Activated CD4-positive, alpha-beta memory T cell treated with anti-CD3 and anti-CD28 coated beads for 36 hours (primary cell): ENCODE measurements around the gene SGMS1. TPM values are rescaled to one million over a fixed set of nuclear protein-coding genes. Genes with fewer than 3 reads are reported as not detected.
"Not testable (repeated sequence)": the region's sequence is repeated elsewhere in the genome, so short reads cannot be mapped to it uniquely, and the experiment has no call there.

Experiments
- CTCF ChIA-PET: fragments of 350-600 bp; sonication (Branson Sonifier 250); formaldehyde crosslinking; loops from one replicate; lab custom pipeline; 2021; ENCODE audit warnings: antibody characterized with exemption, inconsistent platforms; lab: Charles Lee
- POLR2A ChIA-PET: fragments of 350-600 bp; sonication (Branson Sonifier 250); formaldehyde crosslinking; loops from one replicate; lab custom pipeline; 2021; ENCODE audit warnings: antibody characterized with exemption; lab: Charles Lee
- DNase-seq: peaks from one replicate; pipeline ENCODE4 v3.0.0-alpha.2; 2020
- H3K27ac Mint-ChIP-seq: one replicate; pipeline ENCODE4 v1.8.0; 2021; ENCODE audit warnings: mixed read lengths
- H3K27me3 Mint-ChIP-seq: one replicate; pipeline ENCODE4 v1.8.0; 2021; ENCODE audit warnings: mixed read lengths
- H3K36me3 Mint-ChIP-seq: one replicate; pipeline ENCODE4 v1.8.0; 2021; ENCODE audit warnings: mixed read lengths
- H3K4me1 Mint-ChIP-seq: one replicate; pipeline ENCODE4 v1.8.0; 2021; ENCODE audit warnings: low read depth, mixed read lengths
- H3K4me3 Mint-ChIP-seq: one replicate; pipeline ENCODE4 v1.8.0; 2021; ENCODE audit warnings: mild to moderate bottlenecking, mixed read lengths
- H3K9me3 Mint-ChIP-seq: one replicate; pipeline ENCODE4 v1.8.0; 2021; ENCODE audit warnings: mixed read lengths
- intact Hi-C: fragments of 100-400 bp; cut with micrococcal nuclease; formaldehyde crosslinking; loops from one replicate; pipeline ENCODE4 v1.15.1; 2023
- total RNA-seq, 2 experiments: library from RNA; stranded (reverse); gene quantifications; one replicate each; pipeline ENCODE4 v1.2.3, GENCODE V29; 2021

The SGMS1 gene
- total RNA-seq, 2 experiments from 2014 or later = 6.8 to 7.2 TPM

DNA sequence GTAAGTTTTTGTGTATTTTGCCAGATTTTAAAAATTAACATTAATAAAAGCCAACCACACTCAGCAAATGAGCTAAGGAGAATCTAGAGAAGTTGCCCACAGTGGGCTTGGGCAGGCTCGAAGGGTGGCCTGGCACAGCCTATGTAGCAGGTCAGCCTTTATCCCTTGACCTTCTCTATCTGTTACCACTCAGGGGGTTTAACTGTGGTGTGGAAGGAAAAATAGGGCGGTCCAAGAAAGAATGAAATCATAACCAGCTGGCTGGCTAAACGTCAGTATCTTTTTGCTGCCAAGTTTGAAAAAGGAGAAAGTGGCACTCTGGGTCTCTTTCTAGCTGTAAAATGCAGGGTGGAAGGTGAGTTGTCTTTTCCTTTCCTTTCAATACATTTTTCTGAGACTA is 242.1 kb downstream of the SGMS1 start:
- Mint-ChIP-seq H3K4me1 (peaks cover 3% of the 10 kb centered on the region), H3K27me3 (no peaks in the 10 kb centered on the region), H3K9me3 (no peaks in the 10 kb centered on the region), H3K36me3 (peaks cover 11% of the 10 kb centered on the region), H3K4me3 (no peak overlapping the region), H3K27ac (no peak overlapping the region)
- intact Hi-C loops = no loop called here
- ChIA-PET CTCF (no interaction called here), POLR2A (interaction anchor here (0.6 kb wide), 2 partner anchors 314 to 936 kb away, joined by 3 to 4 read pairs; no protein-coding TSS in a partner anchor)
- DNase-seq = no peak

DNA sequence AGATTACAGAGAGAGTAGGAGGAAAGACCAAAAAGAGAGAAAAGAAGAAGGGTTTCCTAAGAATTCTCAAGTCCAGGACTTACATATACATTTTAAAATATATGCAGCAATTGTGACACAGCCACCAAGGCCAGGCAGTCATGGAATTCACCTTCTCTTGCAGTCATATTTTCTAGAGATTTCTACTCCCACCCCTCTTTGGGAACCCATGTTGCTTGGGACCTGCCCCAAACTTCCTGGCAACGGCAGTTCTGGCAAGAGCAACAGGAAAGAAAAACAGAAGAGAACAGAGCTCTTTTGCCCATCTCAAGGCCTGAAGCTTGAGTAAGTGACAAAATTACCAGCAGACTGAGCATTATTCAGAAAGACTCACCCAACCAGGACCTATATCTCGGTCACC is 244.1 kb downstream of the SGMS1 start:
- no peak for DNase-seq
- H3K4me1 Mint-ChIP-seq = peaks cover 5% of the 10 kb centered on the region
- CTCF ChIA-PET = no interaction called here
- POLR2A ChIA-PET = no interaction called here
- no peaks in the 10 kb centered on the region for H3K9me3 Mint-ChIP-seq
- no peak overlapping the region for H3K4me3 Mint-ChIP-seq
- H3K27me3 Mint-ChIP-seq = no peaks in the 10 kb centered on the region
- H3K36me3 Mint-ChIP-seq = peaks cover 11% of the 10 kb centered on the region
- no peak overlapping the region for H3K27ac Mint-ChIP-seq
- intact Hi-C loops = no loop called here

DNA sequence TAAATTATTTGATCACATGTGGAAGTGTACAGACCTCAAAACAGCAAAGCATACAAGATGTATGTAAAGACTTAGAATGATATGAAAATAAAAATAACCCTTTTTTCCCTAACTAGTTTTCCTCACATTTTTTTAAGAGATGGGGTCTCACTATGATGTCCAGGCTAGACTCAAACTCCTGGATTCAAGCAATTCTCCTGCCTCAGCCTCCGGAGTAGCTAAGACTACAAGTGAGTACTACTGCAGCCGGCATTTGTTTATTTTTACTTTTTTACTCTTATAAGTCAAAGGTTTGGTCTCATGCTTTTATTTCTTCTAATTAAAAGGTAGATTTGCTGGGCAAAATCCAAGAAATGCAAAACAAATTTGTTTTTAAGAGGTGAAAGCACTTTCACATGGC is 248.0 kb downstream of the SGMS1 start:
- H3K36me3 Mint-ChIP-seq = peaks cover 11% of the 10 kb centered on the region
- H3K4me1 Mint-ChIP-seq = peaks cover 5% of the 10 kb centered on the region
- POLR2A ChIA-PET = no interaction called here
- intact Hi-C loops = no loop called here
- H3K27ac Mint-ChIP-seq = no peak overlapping the region
- no peaks in the 10 kb centered on the region for H3K9me3 Mint-ChIP-seq
- no peaks in the 10 kb centered on the region for H3K27me3 Mint-ChIP-seq
- H3K4me3 Mint-ChIP-seq = no peak overlapping the region
- CTCF ChIA-PET = no interaction called here
- no peak for DNase-seq

DNA sequence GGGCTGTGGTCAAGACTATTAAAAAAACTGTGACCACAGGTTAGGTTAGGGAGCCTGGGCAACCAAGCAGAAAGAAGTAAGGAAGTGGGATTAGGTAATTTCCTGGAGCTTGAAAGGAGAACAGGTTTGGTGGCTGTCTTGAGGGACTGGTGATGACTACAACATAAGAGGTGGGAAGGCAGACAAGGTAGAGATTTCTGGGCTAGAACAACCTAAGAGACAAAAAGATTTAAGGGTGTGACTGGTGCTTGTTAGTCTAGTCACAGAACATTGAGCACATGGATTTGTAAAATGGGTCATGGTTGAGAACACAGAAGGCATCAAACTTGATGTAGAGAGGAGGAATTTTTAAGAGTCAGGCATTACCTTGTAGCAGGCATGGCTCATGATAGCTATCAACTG is 248.7 kb downstream of the SGMS1 start:
- Mint-ChIP-seq H3K9me3 (no peaks in the 10 kb centered on the region), H3K27ac (no peak overlapping the region), H3K36me3 (peaks cover 11% of the 10 kb centered on the region), H3K4me1 (peaks cover 5% of the 10 kb centered on the region), H3K4me3 (no peak overlapping the region), H3K27me3 (no peaks in the 10 kb centered on the region)
- ChIA-PET POLR2A (no interaction called here), CTCF (no interaction called here)
- DNase-seq = no peak
- intact Hi-C loops = no loop called here

GRCh38 chr10:50373821-50374501 is 249.8 kb downstream of the SGMS1 start:
- CTCF ChIA-PET = interaction anchor here (1.1 kb wide), 1 partner anchor 23 kb away, joined by 3 read pairs; no protein-coding TSS in a partner anchor
- intact Hi-C loops = no loop called here
- Mint-ChIP-seq H3K27ac (no peak overlapping the region), H3K36me3 (peaks cover 11% of the 10 kb centered on the region), H3K4me3 (no peak overlapping the region), H3K27me3 (no peaks in the 10 kb centered on the region), H3K4me1 (peaks cover 5% of the 10 kb centered on the region), H3K9me3 (no peaks in the 10 kb centered on the region)
- POLR2A ChIA-PET = no interaction called here
- DNase-seq = no peak

- peaks cover 20% of the 10 kb centered on the region for H3K36me3 Mint-ChIP-seq
- H3K9me3 Mint-ChIP-seq = no peaks in the 10 kb centered on the region
- H3K4me1 Mint-ChIP-seq = no peaks in the 10 kb centered on the region
- POLR2A ChIA-PET = no interaction called here
- no peaks in the 10 kb centered on the region for H3K27me3 Mint-ChIP-seq
- intact Hi-C loops = no loop called here
- H3K27ac Mint-ChIP-seq = no peak overlapping the region
- CTCF ChIA-PET = no interaction called here
- DNase-seq = no peak
- H3K4me3 Mint-ChIP-seq = no peak overlapping the region
Measured at GRCh38 chr10:50369931-50370330, 253.8 kb downstream of the SGMS1 start.

- Mint-ChIP-seq H3K4me1 (peaks cover 5% of the 10 kb centered on the region), H3K36me3 (peaks cover 33% of the 10 kb centered on the region), H3K27ac (no peak overlapping the region), H3K27me3 (no peaks in the 10 kb centered on the region), H3K4me3 (no peak overlapping the region), H3K9me3 (peaks cover 8% of the 10 kb centered on the region)
- ChIA-PET CTCF (interaction anchor here (1.1 to 2.3 kb wide), 11 partner anchors 19 to 286 kb away, joined by 3 to 15 read pairs (median 5); no protein-coding TSS in a partner anchor), POLR2A (no interaction called here)
- intact Hi-C loops = loop anchor here (1.0 kb wide), 1 partner anchor 54 kb away; no protein-coding TSS in a partner anchor
- peak; percentile 11 for DNase-seq
Measured at GRCh38 chr10:50367732-50368131, 256.0 kb downstream of the SGMS1 start.

DNA sequence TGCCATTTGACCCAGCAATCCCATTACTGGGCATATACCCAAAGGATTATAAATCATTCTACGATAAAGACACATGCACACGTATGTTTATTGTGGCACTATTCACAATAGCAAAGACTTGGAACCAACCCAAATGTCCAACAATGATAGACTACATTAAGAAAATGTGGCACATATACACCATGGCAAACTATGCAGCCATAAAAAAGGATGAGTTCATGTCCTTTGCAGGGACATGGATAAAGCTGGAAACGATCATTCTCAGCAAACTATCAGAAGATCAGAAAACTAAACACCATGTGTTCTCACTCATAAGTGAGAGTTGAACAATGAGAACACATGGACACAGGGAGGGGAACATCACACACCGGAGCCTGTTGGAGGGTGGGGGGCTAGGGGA is 257.3 kb downstream of the SGMS1 start:
- POLR2A ChIA-PET, H3K4me1 Mint-ChIP-seq, H3K27ac Mint-ChIP-seq, H3K27me3 Mint-ChIP-seq, H3K4me3 Mint-ChIP-seq, DNase-seq, intact Hi-C loops: not testable (repeated sequence)
- CTCF ChIA-PET = interaction anchor here (2.2 kb wide), 1 partner anchor 20 kb away, joined by 5 read pairs; no protein-coding TSS in a partner anchor
- H3K9me3 Mint-ChIP-seq = peaks cover 12% of the 10 kb centered on the region
- H3K36me3 Mint-ChIP-seq = peaks cover 37% of the 10 kb centered on the region

DNA sequence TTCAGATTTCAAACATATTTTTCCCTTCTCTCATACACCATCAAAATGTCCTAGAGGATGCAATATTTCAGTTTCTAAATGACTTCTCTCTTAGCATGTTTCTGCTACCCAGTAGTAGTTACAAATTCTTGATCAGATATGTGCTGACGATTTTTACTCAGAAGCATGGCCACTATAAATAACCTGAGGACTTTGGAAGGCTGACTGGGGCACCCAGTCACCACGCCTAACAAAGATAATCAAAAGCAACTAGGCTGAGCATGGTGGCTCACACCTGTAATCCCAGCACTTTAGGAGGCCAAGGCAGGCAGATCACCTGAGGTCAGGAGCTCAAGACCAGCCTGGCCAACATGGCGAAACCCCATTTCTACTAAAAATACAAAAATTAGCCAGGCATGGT is 259.0 kb downstream of the SGMS1 start:
- H3K4me3 Mint-ChIP-seq, H3K27ac Mint-ChIP-seq, intact Hi-C loops, CTCF ChIA-PET, DNase-seq, H3K4me1 Mint-ChIP-seq, H3K27me3 Mint-ChIP-seq, POLR2A ChIA-PET: not testable (repeated sequence)
- H3K36me3 Mint-ChIP-seq = peaks cover 37% of the 10 kb centered on the region
- H3K9me3 Mint-ChIP-seq = peaks cover 12% of the 10 kb centered on the region

DNA sequence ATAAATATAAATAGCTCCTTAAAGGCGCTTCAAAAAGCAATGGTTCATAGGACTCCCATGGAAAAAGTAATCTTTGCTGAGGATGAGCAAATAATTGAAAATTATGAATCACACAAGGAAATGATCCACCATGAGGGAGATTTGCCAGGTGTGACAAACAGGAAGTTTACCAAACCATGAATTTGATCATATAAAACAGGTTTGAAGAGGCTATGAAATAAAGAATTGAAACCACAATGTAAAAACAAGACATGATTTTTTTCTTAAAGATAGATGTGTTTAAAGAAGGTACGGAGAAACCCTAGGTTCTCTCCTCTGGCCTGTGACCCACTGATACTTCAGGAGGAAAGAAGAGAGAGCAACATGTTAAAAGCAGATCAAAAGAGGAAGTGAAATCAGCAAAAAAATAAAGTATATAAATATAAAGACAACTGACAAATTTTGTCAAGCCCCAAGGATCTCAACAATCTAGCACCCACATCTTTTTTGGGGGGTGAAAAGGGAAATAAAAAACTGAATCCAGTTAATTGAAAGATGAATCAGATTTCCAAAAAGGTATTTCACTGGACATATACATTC is 261.1 kb downstream of the SGMS1 start:
- H3K9me3 Mint-ChIP-seq = peaks cover 12% of the 10 kb centered on the region
- H3K27me3 Mint-ChIP-seq = no peaks in the 10 kb centered on the region
- peaks cover 36% of the 10 kb centered on the region for H3K36me3 Mint-ChIP-seq
- no peak overlapping the region for H3K4me3 Mint-ChIP-seq
- H3K27ac Mint-ChIP-seq = no peak overlapping the region
- CTCF ChIA-PET = no interaction called here
- H3K4me1 Mint-ChIP-seq = peaks cover 9% of the 10 kb centered on the region
- intact Hi-C loops = no loop called here
- no peak for DNase-seq
- POLR2A ChIA-PET = no interaction called here

DNA sequence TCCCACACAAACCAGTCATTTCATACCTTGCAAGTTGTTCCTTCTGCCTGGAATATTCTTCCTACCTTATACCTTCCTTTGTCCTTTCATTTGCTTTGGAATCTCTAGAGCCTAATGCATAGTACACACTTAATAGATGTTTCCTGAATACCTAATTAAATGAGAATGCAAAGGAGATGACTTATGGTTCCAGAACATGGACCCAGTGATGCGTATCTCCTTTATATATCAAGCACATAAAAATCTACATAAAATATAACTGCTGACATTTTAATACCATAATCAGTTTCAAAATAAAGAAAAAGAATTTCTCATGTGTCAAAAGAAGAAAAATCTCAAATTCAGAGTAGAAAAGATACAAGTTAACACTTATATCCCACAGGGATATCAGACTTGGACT is 261.8 kb downstream of the SGMS1 start:
- Mint-ChIP-seq H3K36me3 (peaks cover 31% of the 10 kb centered on the region), H3K27ac (no peak overlapping the region), H3K4me1 (peaks cover 9% of the 10 kb centered on the region), H3K4me3 (no peak overlapping the region), H3K27me3 (no peaks in the 10 kb centered on the region), H3K9me3 (peaks cover 12% of the 10 kb centered on the region)
- POLR2A ChIA-PET = no interaction called here
- DNase-seq = no peak
- intact Hi-C loops = no loop called here
- CTCF ChIA-PET = no interaction called here

DNA sequence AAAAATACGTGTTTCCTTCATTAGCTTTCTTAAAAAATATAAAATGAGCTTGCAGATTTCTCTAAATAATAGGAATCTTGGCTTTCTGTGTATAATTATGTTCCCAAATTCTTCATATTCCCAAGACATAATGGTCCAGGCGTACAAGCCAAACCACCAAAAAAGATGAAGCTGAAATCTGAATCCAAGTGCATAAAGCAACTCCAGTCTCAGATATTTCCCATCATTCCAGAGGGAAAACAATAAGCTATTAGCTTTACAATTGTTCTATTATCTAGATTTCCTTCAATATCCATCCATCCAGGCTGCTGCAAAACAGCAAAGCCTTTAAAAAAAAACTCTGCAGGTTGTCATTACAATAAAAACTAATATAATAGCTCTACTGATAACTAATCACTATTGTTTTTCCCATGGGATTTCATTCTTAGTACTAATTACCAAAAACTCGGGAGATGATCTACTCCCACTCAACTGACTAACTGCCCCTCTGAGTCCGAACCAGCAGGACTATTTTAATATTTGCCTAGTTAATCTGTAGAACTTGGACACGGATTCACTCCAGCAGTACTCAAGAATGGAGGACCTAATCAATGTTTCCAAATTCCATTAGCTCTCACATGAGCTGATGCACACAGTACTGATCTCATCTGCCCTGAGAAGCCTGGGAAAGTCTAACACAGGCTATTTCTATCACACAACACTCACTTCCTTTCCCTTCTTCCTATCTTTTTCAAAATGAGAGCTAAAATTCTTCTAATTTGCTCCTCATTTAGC is 263.5 kb downstream of the SGMS1 start:
- H3K27me3 Mint-ChIP-seq = no peaks in the 10 kb centered on the region
- peaks cover 9% of the 10 kb centered on the region for H3K4me1 Mint-ChIP-seq
- intact Hi-C loops = no loop called here
- POLR2A ChIA-PET = no interaction called here
- CTCF ChIA-PET = no interaction called here
- peaks cover 21% of the 10 kb centered on the region for H3K36me3 Mint-ChIP-seq
- no peak overlapping the region for H3K4me3 Mint-ChIP-seq
- no peak overlapping the region for H3K27ac Mint-ChIP-seq
- DNase-seq = no peak
- H3K9me3 Mint-ChIP-seq = peaks cover 16% of the 10 kb centered on the region
